Measurements from ENCODE around the gene TADA2A. TPM values are rescaled to one million over a fixed set of nuclear protein-coding genes. Genes with fewer than 3 reads are reported as not detected.

The TADA2A gene
- total and polyA plus RNA-seq, 2 of the 8 experiments (the other 6 are each of a cell fraction or from before 2014, with no cell fraction given) = 8.4 to 18.5 TPM

- no peak for TF ChIP-seq RXRA (IDR thresholded peaks at IDR 0.05; ENCODE audit: insufficient read depth, low read depth, low read length)
- TF ChIP-seq POLR2AphosphoS5 (IDR thresholded peaks at IDR 0.05; ENCODE audit: low read depth, low read length) = peak; percentile 77
- TF ChIP-seq CREB1 (IDR thresholded peaks at IDR 0.05) = no peak
- no peak for TF ChIP-seq HDAC6 (IDR thresholded peaks at IDR 0.05; ENCODE audit: low read depth, low read length)
- no peak for TF ChIP-seq BCL11A (IDR thresholded peaks at IDR 0.05; ENCODE audit: low read depth in 2 of 2, low read length in 2 of 2)
- TF ChIP-seq JUND (IDR thresholded peaks at IDR 0.05; ENCODE audit: low read length) = no peak
- no peak for TF ChIP-seq JUN (IDR thresholded peaks at IDR 0.05; ENCODE audit: low read depth, low read length)
- TF ChIP-seq SUZ12 (IDR thresholded peaks at IDR 0.05; ENCODE audit: low read length) = no peak
- no peak for TF ChIP-seq TEAD4 (IDR thresholded peaks at IDR 0.05; ENCODE audit: low read depth, low read length)
- 0 out of 2 replicates have a peak, but pooled peaks have one; percentile 11 for TF ChIP-seq BACH1 (IDR thresholded peaks at IDR 0.05; ENCODE audit: low read length)
- TF ChIP-seq SIN3A (conservative IDR thresholded peaks at IDR 0.05 in 1 of 2, IDR thresholded peaks at IDR 0.05 in 1 of 2; ENCODE audit: low read depth in 1 of 2, low read length in 2 of 2) = peak; percentile 70 to 79; a peak in 3 of 4 replicates
- no peak for TF ChIP-seq CHD2 (IDR thresholded peaks at IDR 0.05; ENCODE audit: low read length)
- TF ChIP-seq RFX5 (IDR thresholded peaks at IDR 0.05; ENCODE audit: borderline replicate concordance, low read depth, low read length) = no peak
- TF ChIP-seq POLR2A (IDR thresholded peaks at IDR 0.05; ENCODE audit: control extremely low read depth in 1 of 2, low read depth in 2 of 2, low read length in 2 of 2) = peak; percentile 88 to 94
Measured at GRCh38 chr17:37358098-37358829, 48.4 kb upstream of the TADA2A start (continued).
